Right lobe of liver (tissue), 4 donors: ENCODE results near the gene OPTC.

ENCODE experiments used
- POLR2A ChIP-seq: fragments of 450-650 bp; IDR thresholded peaks from one replicate; pipeline ENCODE4 v1.6.1; 2017; ENCODE audit warnings: antibody characterized with exemption, mild to moderate bottlenecking
- TF ChIP-seq, protein P1 (sequence below), 4 donors: fragments of 200-600 bp in 3 of 4; fragments of 450-650 bp in 1 of 4; IDR thresholded peaks; one replicate each; pipeline versions ENCODE4 v1.5.1 to v1.8.0; 2016 to 2022; ENCODE audit warnings: antibody characterized with exemption in 4 of 4, mild to moderate bottlenecking in 2 of 4
- donor health status: DM: no; HTN: no; CAD: no.
- donor health status: DM: no; HTN: no; CAD: no.
- donor health status: DM: no; HTN: yes; CAD: no.

DNA sequence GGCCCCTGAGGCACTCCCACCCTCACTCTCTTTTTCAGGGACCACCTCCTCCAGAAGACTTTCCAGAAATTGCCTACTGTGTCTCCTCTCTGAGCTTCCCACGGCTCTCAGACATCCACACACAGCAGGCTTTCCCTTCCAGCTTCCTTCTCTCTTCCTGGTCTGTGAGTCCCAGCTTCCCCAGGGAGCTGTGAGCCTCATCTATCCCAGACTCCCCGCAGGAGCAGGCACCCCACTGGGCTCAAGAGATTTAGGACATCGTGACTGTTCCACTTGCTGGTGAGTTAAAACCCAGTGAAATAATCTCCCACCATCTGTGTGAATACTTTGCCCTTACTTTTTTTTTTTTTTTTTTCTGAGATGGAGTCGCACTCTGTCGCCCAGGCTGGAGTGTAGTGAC, 40.3 kb upstream of the OPTC start:
- TF ChIP-seq, protein P1, sequence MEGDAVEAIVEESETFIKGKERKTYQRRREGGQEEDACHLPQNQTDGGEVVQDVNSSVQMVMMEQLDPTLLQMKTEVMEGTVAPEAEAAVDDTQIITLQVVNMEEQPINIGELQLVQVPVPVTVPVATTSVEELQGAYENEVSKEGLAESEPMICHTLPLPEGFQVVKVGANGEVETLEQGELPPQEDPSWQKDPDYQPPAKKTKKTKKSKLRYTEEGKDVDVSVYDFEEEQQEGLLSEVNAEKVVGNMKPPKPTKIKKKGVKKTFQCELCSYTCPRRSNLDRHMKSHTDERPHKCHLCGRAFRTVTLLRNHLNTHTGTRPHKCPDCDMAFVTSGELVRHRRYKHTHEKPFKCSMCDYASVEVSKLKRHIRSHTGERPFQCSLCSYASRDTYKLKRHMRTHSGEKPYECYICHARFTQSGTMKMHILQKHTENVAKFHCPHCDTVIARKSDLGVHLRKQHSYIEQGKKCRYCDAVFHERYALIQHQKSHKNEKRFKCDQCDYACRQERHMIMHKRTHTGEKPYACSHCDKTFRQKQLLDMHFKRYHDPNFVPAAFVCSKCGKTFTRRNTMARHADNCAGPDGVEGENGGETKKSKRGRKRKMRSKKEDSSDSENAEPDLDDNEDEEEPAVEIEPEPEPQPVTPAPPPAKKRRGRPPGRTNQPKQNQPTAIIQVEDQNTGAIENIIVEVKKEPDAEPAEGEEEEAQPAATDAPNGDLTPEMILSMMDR (IDR thresholded peaks at IDR 0.05) = no peak
- no peak for TF ChIP-seq POLR2A
